Testis (tissue), 3 donors: ENCODE measurements around the gene LIMS2. TPM values are rescaled to one million over a fixed set of nuclear protein-coding genes. Genes with fewer than 3 reads are reported as not detected.

ENCODE experiments used
- DNase-seq: peaks from one replicate; pipeline ENCODE4 v3.0.0-alpha.2; 2019
- H3K27ac ChIP-seq, 2 donors: fragments of 200-600 bp; sonication (generic); one replicate each; pipeline ENCODE4 v1.5.1; 2019
- H3K27me3 ChIP-seq: fragments of 200-600 bp; sonication (generic); one replicate; pipeline ENCODE4 v1.5.1; 2019
- H3K36me3 ChIP-seq: fragments of 200-600 bp; sonication (generic); one replicate; pipeline ENCODE4 v1.5.1; 2017; ENCODE audit warnings: low read depth; ENCODE audit errors: missing control alignments
- H3K4me1 ChIP-seq: fragments of 200-600 bp; sonication (generic); one replicate; pipeline ENCODE4 v1.5.1; 2019
- H3K4me3 ChIP-seq, 2 donors: fragments of 200-600 bp; sonication (generic); one replicate each; pipeline ENCODE4 v1.5.1; 2017 to 2019
- H3K9me3 ChIP-seq: fragments of 200-600 bp; sonication (generic); one replicate; pipeline ENCODE4 v1.5.1; 2017
- POLR2A ChIP-seq: fragments of 450-650 bp; IDR thresholded peaks from one replicate; pipeline ENCODE4 v1.6.1; 2017; ENCODE audit warnings: antibody characterized with exemption, mild to moderate bottlenecking, moderate library complexity
- WGBS, 2 donors: methylation state at CpG; one replicate each; pipeline ENCODE4 v1.1.5; 2018; 5-methylcytosine and 5-hydroxymethylcytosine counted together
- intact Hi-C: fragments of 100-400 bp; cut with DNase I; formaldehyde crosslinking; loops from one replicate; pipeline ENCODE4 v1.15.1; 2023; ENCODE audit warnings: low total_unique reads
- polyA plus RNA-seq: library from polyadenylated mRNA; stranded (reverse); fragments of 350-450 nt; fragmentation: Illumina TruSeq; extraction: RNeasy Lipid Tissue Mini Kit (QIAGEN cat#74804); gene quantifications from one replicate; pipeline ENCODE4 v1.2.3, GENCODE V29; 2014; ENCODE audit warnings: low read depth, low replicate concordance; ENCODE audit not compliant: insufficient read depth
- total RNA-seq, 2 donors: library from RNA; depleted of rRNA; stranded (reverse); fragments of >200 nt; gene quantifications; one replicate each; pipeline ENCODE4 v1.2.3, GENCODE V29; 2016
- TF ChIP-seq, protein P1 (sequence below), 3 experiments: fragments of 450-650 bp in 2 of 3; fragments of 200-600 bp in 1 of 3; sonication (generic) in 1 of 3; IDR thresholded peaks; one replicate each; pipeline ENCODE4 v1.5.1; 2016 to 2019; ENCODE audit warnings: antibody characterized with exemption in 3 of 3, mild to moderate bottlenecking in 2 of 3, moderate library complexity in 1 of 3

LIMS2 gene
- total and polyA plus RNA-seq, 3 donors from 2014 or later = 19.0 to 23.6 (median 19.3) TPM

- Histone ChIP-seq H3K36me3 (no peaks in the 10 kb centered on the region), H3K27ac (no peak overlapping the region), H3K4me3 (no peak overlapping the region), H3K27me3 (no peaks in the 10 kb centered on the region), H3K9me3 (no peaks in the 10 kb centered on the region), H3K4me1 (peaks cover 2% of the 10 kb centered on the region)
- intact Hi-C loops = no loop called here
- 58 to 60% methylated on average over 4 to 9 of the region's 9 CpGs for WGBS, 2 donors
- no peak for TF ChIP-seq POLR2A
- TF ChIP-seq, protein P1, sequence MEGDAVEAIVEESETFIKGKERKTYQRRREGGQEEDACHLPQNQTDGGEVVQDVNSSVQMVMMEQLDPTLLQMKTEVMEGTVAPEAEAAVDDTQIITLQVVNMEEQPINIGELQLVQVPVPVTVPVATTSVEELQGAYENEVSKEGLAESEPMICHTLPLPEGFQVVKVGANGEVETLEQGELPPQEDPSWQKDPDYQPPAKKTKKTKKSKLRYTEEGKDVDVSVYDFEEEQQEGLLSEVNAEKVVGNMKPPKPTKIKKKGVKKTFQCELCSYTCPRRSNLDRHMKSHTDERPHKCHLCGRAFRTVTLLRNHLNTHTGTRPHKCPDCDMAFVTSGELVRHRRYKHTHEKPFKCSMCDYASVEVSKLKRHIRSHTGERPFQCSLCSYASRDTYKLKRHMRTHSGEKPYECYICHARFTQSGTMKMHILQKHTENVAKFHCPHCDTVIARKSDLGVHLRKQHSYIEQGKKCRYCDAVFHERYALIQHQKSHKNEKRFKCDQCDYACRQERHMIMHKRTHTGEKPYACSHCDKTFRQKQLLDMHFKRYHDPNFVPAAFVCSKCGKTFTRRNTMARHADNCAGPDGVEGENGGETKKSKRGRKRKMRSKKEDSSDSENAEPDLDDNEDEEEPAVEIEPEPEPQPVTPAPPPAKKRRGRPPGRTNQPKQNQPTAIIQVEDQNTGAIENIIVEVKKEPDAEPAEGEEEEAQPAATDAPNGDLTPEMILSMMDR (IDR thresholded peaks at IDR 0.05) = no peak
- no peak for DNase-seq
These were observed 41.7 kb downstream of the LIMS2 start for GRCh38 chr2:127633556-127634065.

DNA sequence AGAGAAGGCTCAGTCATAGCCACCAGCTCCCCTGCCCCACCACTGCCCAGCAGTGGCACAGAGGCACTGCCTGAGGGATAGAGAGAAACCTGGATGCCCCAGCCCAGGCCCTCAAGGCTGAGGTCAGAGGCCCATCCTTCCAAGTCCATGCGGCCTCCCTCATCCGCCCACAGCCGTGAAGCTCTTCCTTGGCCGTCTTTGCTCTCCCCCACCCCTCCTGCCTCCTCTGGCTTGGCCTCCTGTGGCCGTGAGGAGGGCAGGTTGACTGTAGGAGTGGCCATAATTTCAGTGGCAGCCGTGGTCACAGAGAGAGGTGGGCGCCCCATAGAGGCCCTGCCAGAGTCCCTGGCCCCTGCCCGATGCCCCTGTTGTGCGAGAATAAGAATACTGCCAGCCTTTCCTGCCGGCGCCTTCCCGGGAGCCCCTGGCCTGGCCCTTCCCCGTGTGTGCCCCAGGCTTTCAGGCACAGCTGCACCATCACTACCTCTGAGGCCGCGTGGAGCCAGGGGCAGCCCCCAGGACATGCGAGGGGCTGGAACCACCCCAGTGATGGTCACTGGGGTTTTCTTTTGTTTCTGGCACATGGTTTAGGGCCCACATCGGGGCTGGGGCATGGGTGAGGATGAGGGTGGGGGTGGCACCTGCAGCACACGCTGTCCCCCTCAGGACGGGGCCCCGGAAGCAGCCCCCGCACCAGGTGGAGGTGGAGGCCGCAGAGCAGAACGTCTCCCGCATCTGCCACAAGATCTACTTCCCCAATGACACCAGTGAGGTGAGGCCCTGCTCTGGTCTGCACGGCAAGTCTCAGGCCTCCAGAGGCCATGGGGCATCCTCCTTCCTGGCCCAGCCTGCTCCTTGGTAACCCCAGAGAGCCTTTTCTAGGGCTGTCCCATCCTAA, 42.5 kb downstream of the LIMS2 start:
- intact Hi-C loops = no loop called here
- no peaks in the 10 kb centered on the region for H3K27me3 ChIP-seq
- no peak overlapping the region for H3K4me3 ChIP-seq
- TF ChIP-seq, protein P1 (IDR thresholded peaks at IDR 0.05) = no peak
- no peak for TF ChIP-seq POLR2A
- no peaks in the 10 kb centered on the region for H3K9me3 ChIP-seq
- H3K36me3 ChIP-seq = no peaks in the 10 kb centered on the region
- no peak overlapping the region for H3K27ac ChIP-seq
- peaks cover 2% of the 10 kb centered on the region for H3K4me1 ChIP-seq
- no peak for DNase-seq
- WGBS, 2 donors = 55 to 92% methylated on average over 5 to 25 of the region's 25 CpGs

DNA sequence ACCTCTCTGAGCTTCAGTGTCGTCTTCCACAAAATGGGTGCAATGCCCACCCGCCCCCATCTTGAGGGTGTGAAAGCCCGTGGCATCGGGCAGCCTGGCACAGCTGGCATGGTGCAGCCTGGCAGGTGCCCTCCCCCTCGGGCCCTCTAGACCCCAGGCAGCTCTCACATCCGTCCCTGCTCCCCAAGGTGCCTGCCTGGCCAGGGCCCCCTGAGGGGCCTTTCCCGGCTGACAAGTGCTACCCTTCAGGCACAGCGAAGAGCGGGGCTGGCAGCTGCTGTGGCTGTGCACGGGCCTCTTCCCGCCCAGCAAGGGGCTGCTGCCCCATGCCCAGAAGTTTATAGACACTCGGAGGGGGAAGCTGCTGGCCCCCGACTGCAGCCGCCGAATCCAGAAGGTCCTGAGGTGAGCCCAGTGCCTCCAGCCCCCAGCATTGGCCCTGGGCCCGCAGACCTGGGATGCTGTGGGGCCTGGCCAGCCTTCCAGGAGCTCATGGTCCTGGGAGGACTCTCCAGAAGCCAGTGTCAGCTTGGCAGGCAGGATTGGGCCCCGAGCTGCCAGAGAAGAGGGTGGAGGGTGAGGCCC, 43.2 kb downstream of the LIMS2 start:
- DNase-seq = no peak
- H3K4me1 ChIP-seq = peaks cover 2% of the 10 kb centered on the region
- H3K27ac ChIP-seq = no peak overlapping the region
- whole genome bisulfite sequencing, 2 donors = 91% methylated on average over 17 of the region's 17 CpGs; no CpG with 5 or more reads in 1 of the 2 donors
- H3K27me3 ChIP-seq = no peaks in the 10 kb centered on the region
- no peak overlapping the region for H3K4me3 ChIP-seq
- intact Hi-C loops = no loop called here
- TF ChIP-seq POLR2A = no peak
- TF ChIP-seq, protein P1 (IDR thresholded peaks at IDR 0.05) = no peak
- no peaks in the 10 kb centered on the region for H3K9me3 ChIP-seq
- H3K36me3 ChIP-seq = no peaks in the 10 kb centered on the region

GRCh38 chr2:127631541-127631996, 43.8 kb downstream of the LIMS2 start:
- Histone ChIP-seq H3K4me1 (peaks cover 2% of the 10 kb centered on the region), H3K36me3 (no peaks in the 10 kb centered on the region), H3K27me3 (no peaks in the 10 kb centered on the region), H3K4me3 (no peak overlapping the region), H3K9me3 (no peaks in the 10 kb centered on the region), H3K27ac (no peak overlapping the region)
- no peak for DNase-seq
- intact Hi-C loops = no loop called here
- WGBS, 2 donors = 95% methylated on average over 12 of the region's 16 CpGs; no CpG with 5 or more reads in 1 of the 2 donors
- TF ChIP-seq POLR2A = no peak
- TF ChIP-seq, protein P1 (IDR thresholded peaks at IDR 0.05) = no peak
